ENCODE measurements around the gene GLOD5. TPM values are rescaled to one million over a fixed set of nuclear protein-coding genes. Genes with fewer than 3 reads are reported as not detected.

The GLOD5 gene
- total and polyA plus RNA-seq, 2 of the 4 experiments (the other 2 are of a cell fraction): not detected

DNA sequence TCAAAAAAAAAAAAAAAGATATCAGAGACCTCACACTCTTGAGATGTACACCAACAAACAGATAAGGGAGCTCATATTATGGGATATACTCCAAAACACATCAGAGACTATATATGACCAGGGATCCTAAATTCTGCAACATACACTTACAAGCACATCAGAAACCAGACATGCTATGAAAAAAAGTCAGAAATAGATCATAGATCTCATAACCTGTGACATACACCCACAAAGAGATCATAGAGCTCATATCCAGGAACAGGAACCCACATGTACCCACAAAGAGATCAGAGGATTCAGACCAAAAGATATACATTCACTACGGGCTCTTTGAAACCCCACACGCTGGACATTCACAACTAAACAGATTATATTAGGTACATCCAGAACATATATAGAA, 35.0 kb upstream of the GLOD5 start:
- BruUV-seq (replicated peaks): no TSS peak
- H2BK5ac ChIP-seq (ENCODE audit: low read depth, low read length, poor library complexity, severe bottlenecking): no peak overlapping the region
- ChIA-PET CTCF (no interaction called here), POLR2A (ENCODE audit: unreplicated experiment) (no interaction called here)
- H2BK120ac ChIP-seq (ENCODE audit: low read depth, low read length): no peak overlapping the region
- in situ Hi-C loops (cut with MboI; ENCODE audit: low sequenced_read_pairs): no loop called here
- H4K5ac ChIP-seq (ENCODE audit: low read depth, low read length): no peak overlapping the region
- H3K9me3 ChIP-seq (ENCODE audit: control insufficient read depth, insufficient read depth, low read length): 0 out of 2 replicates have a peak, but pooled peaks cover 2% of the 10 kb centered on the region
- no peak overlapping the region for H2AFZ ChIP-seq (replicated peaks; ENCODE audit: low read length, poor library complexity)
- no CpG with 5 or more reads among the region's 2 CpGs for WGBS, 2 experiments (ENCODE audit: extremely low coverage in 2 of 2, insufficient read length in 1 of 2)
- H2AK5ac ChIP-seq (ENCODE audit: low read depth, low read length): no peak overlapping the region
- H3K18ac ChIP-seq (ENCODE audit: low read depth, low read length): no peak overlapping the region
- ATAC-seq (ENCODE audit: low read depth): no peak
- no peak overlapping the region for H2AK9ac ChIP-seq (replicated peaks; ENCODE audit: low read depth, low read length, poor library complexity)
- dilution Hi-C loops (cut with HindIII; ENCODE audit: low sequenced_read_pairs, unreplicated experiment): no loop called here
- no peak overlapping the region for H4K91ac ChIP-seq (ENCODE audit: insufficient read depth, low read depth, low read length)
- H3K9ac ChIP-seq (ENCODE audit: low read depth, low read length): no peak overlapping the region
- no peaks in the 10 kb centered on the region for H3K36me3 ChIP-seq (ENCODE audit: control insufficient read depth, insufficient read depth, low read length)
- H3K14ac ChIP-seq (replicated peaks; ENCODE audit: low read depth, low read length): no peak overlapping the region
- H3K56ac ChIP-seq (ENCODE audit: extremely low read depth, insufficient read depth, low read length): no peak overlapping the region
- H3K4ac ChIP-seq (ENCODE audit: low read depth, low read length): no peak overlapping the region
- intact Hi-C loops (cut with micrococcal nuclease): no loop called here
- DNase-seq: no peak
- H3K27me3 ChIP-seq (ENCODE audit: control insufficient read depth, insufficient read depth, low read length): peaks cover 6% of the 10 kb centered on the region
- TF ChIP-seq, protein P1, sequence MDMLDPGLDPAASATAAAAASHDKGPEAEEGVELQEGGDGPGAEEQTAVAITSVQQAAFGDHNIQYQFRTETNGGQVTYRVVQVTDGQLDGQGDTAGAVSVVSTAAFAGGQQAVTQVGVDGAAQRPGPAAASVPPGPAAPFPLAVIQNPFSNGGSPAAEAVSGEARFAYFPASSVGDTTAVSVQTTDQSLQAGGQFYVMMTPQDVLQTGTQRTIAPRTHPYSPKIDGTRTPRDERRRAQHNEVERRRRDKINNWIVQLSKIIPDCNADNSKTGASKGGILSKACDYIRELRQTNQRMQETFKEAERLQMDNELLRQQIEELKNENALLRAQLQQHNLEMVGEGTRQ (IDR thresholded peaks at IDR 0.05; ENCODE audit: low read depth, low read length): no peak
- TF ChIP-seq CEBPB (IDR thresholded peaks at IDR 0.05; ENCODE audit: low read depth, low read length) (no peak), BHLHE40 (IDR thresholded peaks at IDR 0.05; ENCODE audit: low read depth, low read length) (no peak), SMC3 (IDR thresholded peaks at IDR 0.05; ENCODE audit: low read depth, low read length) (no peak), POLR2A (IDR thresholded peaks at IDR 0.05; ENCODE audit: low read depth, low read length) (no peak), NFE2L2 (IDR thresholded peaks at IDR 0.05; ENCODE audit: low read depth, low read length) (no peak)
- TF ChIP-seq, protein P2, sequence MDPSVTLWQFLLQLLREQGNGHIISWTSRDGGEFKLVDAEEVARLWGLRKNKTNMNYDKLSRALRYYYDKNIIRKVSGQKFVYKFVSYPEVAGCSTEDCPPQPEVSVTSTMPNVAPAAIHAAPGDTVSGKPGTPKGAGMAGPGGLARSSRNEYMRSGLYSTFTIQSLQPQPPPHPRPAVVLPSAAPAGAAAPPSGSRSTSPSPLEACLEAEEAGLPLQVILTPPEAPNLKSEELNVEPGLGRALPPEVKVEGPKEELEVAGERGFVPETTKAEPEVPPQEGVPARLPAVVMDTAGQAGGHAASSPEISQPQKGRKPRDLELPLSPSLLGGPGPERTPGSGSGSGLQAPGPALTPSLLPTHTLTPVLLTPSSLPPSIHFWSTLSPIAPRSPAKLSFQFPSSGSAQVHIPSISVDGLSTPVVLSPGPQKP (IDR thresholded peaks at IDR 0.05; ENCODE audit: borderline replicate concordance, low read depth, low read length): no peak
- no peak overlapping the region for H4K8ac ChIP-seq (ENCODE audit: low read depth in 2 of 2, low read length in 2 of 2)
- no peaks in the 10 kb centered on the region for H4K20me1 ChIP-seq (ENCODE audit: insufficient read depth, low read length)
- no peak overlapping the region for H2BK15ac ChIP-seq (ENCODE audit: low read depth, low read length)
- no peaks in the 10 kb centered on the region for H3K79me1 ChIP-seq (ENCODE audit: low read depth in 1 of 2, low read length in 2 of 2)
- H3K4me1 ChIP-seq (ENCODE audit: control insufficient read depth, insufficient read depth, low read length): no peaks in the 10 kb centered on the region
- no peaks in the 10 kb centered on the region for H3K9me1 ChIP-seq (ENCODE audit: insufficient read depth, low read length)
- H3K27ac ChIP-seq (ENCODE audit: insufficient read depth, low read length): no peak overlapping the region
- no peak overlapping the region for H3K23ac ChIP-seq (ENCODE audit: low read depth, low read length)
- H3K4me2 ChIP-seq (ENCODE audit: low read depth, low read length): no peak overlapping the region
- no peak overlapping the region for H3K4me3 ChIP-seq (ENCODE audit: insufficient read depth, low read depth, low read length)
- no peak overlapping the region for H2BK20ac ChIP-seq (ENCODE audit: low read depth, low read length)
